GM12878 (cell line): Measurements from ENCODE around the gene SMAP1. TPM values are rescaled to one million over a fixed set of nuclear protein-coding genes. Genes with fewer than 3 reads are reported as not detected.
A peak's percentile ranks its signal among the peaks of the same experiment; 100 is the strongest.

Source experiments
- ATAC-seq: fragments of 200-7000 bp; cut with Tn5 transposase; 3 replicates; pipeline ENCODE4 v1.9.1; 2020; ENCODE audit warnings: mild to moderate bottlenecking, moderate library complexity
- BruUV-seq: library from RNA; stranded (reverse); fragments of 400-500 nt; replicated peaks from 2 replicates; lab custom pipeline; 2021; lab: Mats Ljungman, UMichigan
- CTCF ChIA-PET: fragments of 300-600 bp; sonication (Branson Sonifier 250); formaldehyde crosslinking; extraction: SDS; loops from one replicate; lab custom pipeline; 2021; ENCODE audit warnings: inconsistent platforms; lab: Yijun Ruan, JAX
- POLR2A ChIA-PET: fragments of 350-600 bp; formaldehyde crosslinking; extraction: SDS; loops from one replicate; lab custom pipeline; 2021; ENCODE audit warnings: inconsistent platforms; lab: Charles Lee
- RAD21 ChIA-PET: fragments of 300-600 bp; sonication (Branson Sonifier 250); formaldehyde crosslinking; loops from one replicate; lab custom pipeline; 2023; ENCODE audit warnings: antibody characterized with exemption; ENCODE audit not compliant: unreplicated experiment; lab: Charles Lee
- SMC1A ChIA-PET: fragments of 300-600 bp; sonication (Branson Sonifier 250); formaldehyde crosslinking; loops from one replicate; lab custom pipeline; 2023; ENCODE audit not compliant: unreplicated experiment, uncharacterized antibody; lab: Charles Lee
- DNase-seq: peaks from one replicate; pipeline ENCODE4 v3.0.0-alpha.2; 2011; ENCODE audit warnings: low read depth, low spot score
- FAIRE-seq: peaks from 3 replicates; lab custom pipeline; 2011; peaks lifted over from hg19 to GRCh38; lab: Jason Lieb, UNC
- H2AFZ ChIP-seq: 2 replicates; pipeline ENCODE4 v1.6.0; 2011; ENCODE audit warnings: low read depth, low read length, control low read depth; ENCODE audit not compliant: control insufficient read depth
- H3K27ac ChIP-seq: 2 replicates; pipeline ENCODE4 v1.5.1; 2011; ENCODE audit warnings: control low read depth; ENCODE audit not compliant: control insufficient read depth, insufficient read depth
- H3K27me3 ChIP-seq, 2 experiments: replicated peaks in 1 of 2; 2 replicates each; pipeline versions ENCODE4 v1.6.0 to v1.6.1; 2011; ENCODE audit warnings: low read length in 1 of 2; ENCODE audit not compliant: control insufficient read depth in 2 of 2, insufficient read depth in 2 of 2
- H3K36me3 ChIP-seq, 2 experiments: 2 replicates each; pipeline ENCODE4 v1.5.1; 2011; ENCODE audit warnings: low read length in 1 of 2; ENCODE audit not compliant: control insufficient read depth in 2 of 2, insufficient read depth in 2 of 2
- H3K4me1 ChIP-seq: 2 replicates; pipeline ENCODE4 v1.6.1; 2011; ENCODE audit warnings: mild to moderate bottlenecking, low read length, moderate library complexity, mixed read lengths; ENCODE audit not compliant: control insufficient read depth, insufficient read depth
- H3K4me2 ChIP-seq: 2 replicates; pipeline ENCODE4 v1.6.0; 2011; ENCODE audit warnings: control low read depth; ENCODE audit not compliant: control insufficient read depth, insufficient read depth
- H3K4me3 ChIP-seq: fragments of 200-600 bp; sonication (generic); 2 replicates; pipeline ENCODE4 v1.5.1; 2016
- H3K79me2 ChIP-seq: 2 replicates; pipeline ENCODE4 v1.6.0; 2011; ENCODE audit warnings: low read length; ENCODE audit not compliant: control insufficient read depth, insufficient read depth
- H3K9ac ChIP-seq: 2 replicates; pipeline ENCODE4 v1.8.0; 2011; ENCODE audit warnings: low read length, control low read depth, mixed read lengths; ENCODE audit not compliant: control insufficient read depth, insufficient read depth
- H3K9me3 ChIP-seq: replicated peaks from 3 replicates; pipeline ENCODE4 v1.5.1; 2011; ENCODE audit warnings: mild to moderate bottlenecking, low read length; ENCODE audit not compliant: control insufficient read depth, insufficient read depth
- H4K20me1 ChIP-seq: 2 replicates; pipeline ENCODE4 v1.6.0; 2011; ENCODE audit not compliant: control insufficient read depth, insufficient read depth
- BMI1 ChIP-seq: fragments of 450-650 bp; IDR thresholded peaks from 2 replicates; pipeline ENCODE4 v1.6.1; 2016; ENCODE audit warnings: mild to moderate bottlenecking, moderate library complexity, borderline replicate concordance
- BRCA1 ChIP-seq: IDR thresholded peaks from 2 replicates; pipeline ENCODE4 v1.6.1; 2011; ENCODE audit warnings: low read depth, low read length, improper control_type of control experiment
- DPF2 ChIP-seq: fragments of 450-650 bp; IDR thresholded peaks from 2 replicates; pipeline ENCODE4 v1.6.1; 2017; ENCODE audit warnings: mild to moderate bottlenecking
- EZH2 ChIP-seq: IDR thresholded peaks from 2 replicates; pipeline ENCODE4 v1.6.1; 2012; ENCODE audit warnings: low read depth, mild to moderate bottlenecking, control low read depth, inconsistent platforms, low read length, borderline replicate concordance; ENCODE audit not compliant: control insufficient read depth
- RB1 ChIP-seq: fragments of 450-650 bp; formaldehyde crosslinking; IDR thresholded peaks from 2 replicates; pipeline ENCODE4 v1.6.1; 2017; ENCODE audit warnings: mild to moderate bottlenecking, borderline replicate concordance
- SIN3A ChIP-seq: IDR thresholded peaks from 2 replicates; pipeline ENCODE4 v1.6.1; 2012; ENCODE audit warnings: low read depth, low read length, improper control_type of control experiment
- SP1 ChIP-seq: IDR thresholded peaks from one replicate; pipeline ENCODE4 v1.6.1; 2011; ENCODE audit warnings: low read depth, low read length
- WRNIP1 ChIP-seq: IDR thresholded peaks from 2 replicates; pipeline ENCODE4 v1.6.1; 2011; ENCODE audit warnings: low read depth, low read length, improper control_type of control experiment, borderline replicate concordance
- WGBS: methylation state at CpG from one replicate; pipeline ENCODE4 v1.1.6; 2016; ENCODE audit warnings: low lambda C conversion rate; ENCODE audit not compliant: insufficient replicate concordance, insufficient coverage; ENCODE audit errors: missing lambda C conversion rate; 5-methylcytosine and 5-hydroxymethylcytosine counted together
- in situ Hi-C: fragments of 300-500 bp; cut with MboI; formaldehyde crosslinking; loops from 9 replicates; pipeline ENCODE4 v1.14.3; 2018; ENCODE audit warnings: mixed read lengths
- intact Hi-C: fragments of 100-400 bp; cut with micrococcal nuclease; formaldehyde crosslinking; loops from one replicate; pipeline ENCODE4 v1.14.2; 2022; ENCODE audit not compliant: unreplicated experiment
- polyA plus RNA-seq, 11 experiments: library from polyadenylated mRNA; depleted of rRNA in 4 of 11; unstranded in 6 of 11; stranded (reverse) in 5 of 11; fragments of >200 nt; fragmentation: Nextera tagmentation in 4 of 11; fragmentation: Illumina TruSeq in 1 of 11; extraction: Ambion mirVana in 4 of 11; extraction: Trizol in 1 of 11; gene quantifications; 1 replicate in 1 of 11; 2 replicates in 10 of 11; pipeline versions ENCODE4 v1.2.1 to v1.2.3, GENCODE V29; 2011 to 2016; ENCODE audit warnings: inconsistent platforms in 2 of 11, missing spikeins in 2 of 11, low read depth in 1 of 11
- total RNA-seq, 4 experiments: library from RNA; depleted of rRNA in 3 of 4; stranded (reverse); fragments of >200 nt in 3 of 4; fragmentation: Illumina TruSeq in 1 of 4; extraction: Trizol in 1 of 4; gene quantifications; 2 replicates each; pipeline versions ENCODE4 v1.2.1 to v1.2.3, GENCODE V29; 2013 to 2021

Gene SMAP1
- total and polyA plus RNA-seq, 10 of the 15 experiments (the other 5 are each of a cell fraction or from before 2014, with no cell fraction given), result 13.7 to 33.9 (median 25.3) TPM

DNA sequence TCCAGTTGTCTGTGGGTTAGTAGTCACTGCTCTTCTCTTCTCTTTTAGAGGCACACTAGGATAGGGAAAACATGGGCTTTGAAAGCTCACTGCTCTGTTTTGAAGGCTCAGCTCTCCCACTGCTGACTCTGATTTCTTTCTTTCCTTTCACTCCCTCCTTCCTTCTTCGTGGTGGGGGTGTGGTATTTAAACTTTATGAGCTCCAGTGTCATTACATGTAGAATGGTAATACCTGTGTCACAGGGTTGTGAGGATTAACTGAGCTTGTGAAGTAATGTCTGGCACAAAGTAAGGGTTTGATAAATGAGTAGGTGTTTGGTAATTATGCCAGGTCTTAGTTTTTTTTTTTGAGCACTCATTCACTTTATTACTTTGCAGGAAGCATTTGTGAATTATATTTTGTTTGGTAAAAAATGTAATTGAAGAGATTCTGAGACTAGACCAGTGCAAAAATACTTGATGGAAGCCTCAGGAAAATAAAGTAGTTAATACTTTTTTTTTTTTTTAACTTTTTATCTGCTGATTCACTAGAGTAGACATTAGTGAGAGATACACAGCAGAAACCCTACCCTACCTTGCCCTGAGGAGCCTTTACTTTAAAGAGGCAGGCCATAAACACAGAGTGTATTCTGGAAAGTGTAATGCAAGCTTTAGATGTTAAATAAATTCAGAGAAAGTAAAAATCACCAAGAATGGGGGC is 17.3 kb downstream of the SMAP1 start:
- Histone ChIP-seq H3K9ac (no peak overlapping the region), H3K27ac (no peak overlapping the region), H4K20me1 (no peaks in the 10 kb centered on the region), H3K36me3 (no peaks in the 10 kb centered on the region), H3K4me3 (no peak overlapping the region), H3K27me3 (no peaks in the 10 kb centered on the region), H3K79me2 (peaks cover 4% of the 10 kb centered on the region), H2AFZ (no peak overlapping the region), H3K4me1 (no peaks in the 10 kb centered on the region), H3K9me3 (no peaks in the 10 kb centered on the region), H3K4me2 (no peak overlapping the region)
- DNase-seq (no peak), FAIRE-seq (no peak), ATAC-seq (peak; percentile 33; the same call in 2 of the 3 replicates)
- in situ Hi-C loops (no loop called here), intact Hi-C loops (loop anchor here (2.0 to 5.0 kb wide), 4 partner anchors 138 to 464 kb away; no protein-coding TSS in a partner anchor)
- CTCF ChIA-PET, result interaction anchor here (0.6 to 5.8 kb wide), 17 partner anchors 11 to 375 kb away, joined by 3 to 163 read pairs (median 5); partner anchors contain the start of genes SDHAF4 and SMAP1
- SMC1A ChIA-PET, result interaction anchor here (0.6 to 8.1 kb wide), 16 partner anchors 11 to 579 kb away, joined by 3 to 94 read pairs (median 4); partner anchors contain the start of genes SDHAF4 and SMAP1
- WGBS, result 8% methylated on average over 1 of the region's 1 CpG
- RAD21 ChIA-PET, result interaction anchor here (0.6 to 4.9 kb wide), 16 partner anchors 8 to 464 kb away, joined by 3 to 118 read pairs (median 5); partner anchors contain the start of gene SMAP1
- TF ChIP-seq WRNIP1, result no peak
- no peak for TF ChIP-seq DPF2
- TF ChIP-seq EZH2, result no peak
- TF ChIP-seq RB1, result no peak
- no peak for TF ChIP-seq BRCA1
- TF ChIP-seq SP1, result no peak
- TF ChIP-seq BMI1, result no peak
- no peak for TF ChIP-seq SIN3A
- POLR2A ChIA-PET, result interaction anchor here (0.6 to 0.7 kb wide), 4 partner anchors 32 to 959 kb away, joined by 3 to 5 read pairs (median 4); no protein-coding TSS in a partner anchor
- BruUV-seq, result no TSS peak
